ENCODE measurements around the gene NHS.

Gene NHS

DNA sequence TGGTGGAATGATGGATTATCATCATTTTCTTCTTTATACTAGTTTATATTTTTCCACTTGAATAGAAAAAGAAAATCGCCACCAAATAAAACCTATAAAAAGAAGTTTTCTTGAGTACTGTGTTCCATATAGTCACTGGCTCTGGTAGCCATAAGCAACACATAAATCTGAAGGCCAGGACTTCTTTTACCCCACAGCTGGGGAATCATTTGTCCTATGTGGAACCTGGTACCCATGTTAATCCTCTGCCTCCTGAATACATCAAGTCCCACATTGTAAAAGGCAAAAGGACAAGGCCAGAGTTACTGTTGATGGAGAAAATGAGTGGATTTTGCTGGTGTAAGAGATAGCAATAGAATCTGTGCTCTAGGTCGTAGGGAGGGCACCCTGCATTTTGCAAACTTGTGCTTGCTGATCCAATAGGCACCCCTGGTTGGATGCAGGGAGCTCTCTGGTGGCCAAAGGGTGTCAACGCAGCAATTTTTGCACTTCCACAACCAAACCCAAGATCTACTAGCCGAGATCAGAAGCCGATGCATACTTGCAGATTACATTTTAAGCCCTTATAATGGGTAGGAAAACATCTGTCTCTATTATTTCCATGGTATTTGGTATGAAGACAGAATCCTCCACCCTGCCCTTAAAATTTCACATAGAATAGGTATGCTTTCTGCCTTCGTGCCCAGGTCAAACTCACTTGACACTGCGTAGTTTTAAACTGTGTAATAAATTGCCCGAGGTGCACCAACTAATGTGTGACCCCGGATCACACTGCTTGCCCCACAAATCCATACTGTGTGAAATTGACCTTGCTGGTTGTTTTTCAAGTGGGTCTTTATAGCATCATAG lies 216.1 kb downstream of the NHS start:
- 60% methylated on average over 5 to 6 of the region's 9 CpGs for WGBS, 2 experiments
- no peaks in the 10 kb centered on the region for H3K36me3 ChIP-seq (ENCODE audit: control insufficient read depth, insufficient read depth, low read length)
- no peaks in the 10 kb centered on the region for H3K9me3 ChIP-seq (ENCODE audit: control insufficient read depth, low read length)
- H3K4me1 ChIP-seq (ENCODE audit: control insufficient read depth, insufficient read depth, low read length): no peaks in the 10 kb centered on the region
- H3K27ac ChIP-seq (ENCODE audit: insufficient read depth, low read depth, low read length, poor library complexity, severe bottlenecking): no peak overlapping the region
- no peaks in the 10 kb centered on the region for H3K27me3 ChIP-seq (ENCODE audit: control insufficient read depth, insufficient read depth, low read length, poor library complexity, severe bottlenecking)
- H3K4me3 ChIP-seq (ENCODE audit: insufficient read depth, low read depth, low read length): no peak overlapping the region

DNA sequence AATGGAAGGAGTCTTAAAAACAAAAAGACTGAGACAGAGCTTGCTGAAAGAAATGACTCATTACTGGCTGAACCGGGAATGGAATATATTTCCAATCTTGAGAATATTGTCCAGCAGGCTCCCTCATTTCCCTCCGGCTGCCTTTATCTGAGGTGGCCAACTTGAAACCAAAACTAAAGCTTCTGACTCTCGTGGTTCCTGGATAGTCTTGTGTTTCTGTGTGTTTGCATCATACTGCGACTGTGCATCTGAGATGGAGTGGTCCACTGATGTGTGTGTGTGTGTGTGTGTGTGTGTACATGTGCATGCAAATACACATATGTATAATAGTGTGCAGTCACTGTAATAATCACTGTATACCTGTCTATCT lies 216.7 kb downstream of the NHS start:
- Histone ChIP-seq H3K27me3 (ENCODE audit: control insufficient read depth, insufficient read depth, low read length, poor library complexity, severe bottlenecking) (no peaks in the 10 kb centered on the region), H3K36me3 (ENCODE audit: control insufficient read depth, insufficient read depth, low read length) (no peaks in the 10 kb centered on the region), H3K9me3 (ENCODE audit: control insufficient read depth, low read length) (no peaks in the 10 kb centered on the region), H3K4me3 (ENCODE audit: insufficient read depth, low read depth, low read length) (no peak overlapping the region), H3K4me1 (ENCODE audit: control insufficient read depth, insufficient read depth, low read length) (no peaks in the 10 kb centered on the region), H3K27ac (ENCODE audit: insufficient read depth, low read depth, low read length, poor library complexity, severe bottlenecking) (no peak overlapping the region)
- WGBS, 2 experiments: 85 to 95% methylated on average over 4 of the region's 4 CpGs

DNA sequence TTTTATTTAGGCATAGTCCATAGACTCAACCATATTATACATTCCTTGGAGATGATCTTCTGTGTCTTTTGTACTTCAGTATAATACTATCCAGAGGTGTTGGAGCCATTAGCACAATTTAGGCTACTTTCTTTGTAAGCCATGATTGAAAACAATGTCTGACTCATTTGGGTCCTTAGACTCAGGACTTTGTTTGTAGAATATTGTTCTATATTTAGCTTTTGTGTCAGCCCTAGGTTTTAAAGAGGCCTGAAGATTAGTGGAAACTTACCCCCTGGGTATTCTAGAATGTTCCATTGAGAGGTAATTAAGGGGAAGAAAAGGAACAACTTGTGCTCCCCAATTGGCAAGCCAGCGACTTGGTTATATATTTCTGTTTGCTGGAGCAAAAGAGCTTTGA lies 217.1 kb downstream of the NHS start:
- Histone ChIP-seq H3K9me3 (ENCODE audit: control insufficient read depth, low read length) (no peaks in the 10 kb centered on the region), H3K4me3 (ENCODE audit: insufficient read depth, low read depth, low read length) (no peak overlapping the region), H3K27me3 (ENCODE audit: control insufficient read depth, insufficient read depth, low read length, poor library complexity, severe bottlenecking) (no peaks in the 10 kb centered on the region), H3K4me1 (ENCODE audit: control insufficient read depth, insufficient read depth, low read length) (no peaks in the 10 kb centered on the region), H3K27ac (ENCODE audit: insufficient read depth, low read depth, low read length, poor library complexity, severe bottlenecking) (no peak overlapping the region), H3K36me3 (ENCODE audit: control insufficient read depth, insufficient read depth, low read length) (no peaks in the 10 kb centered on the region)
- 90% methylated on average over 1 of the region's 1 CpG; no CpG with 5 or more reads in 1 of the 2 experiments for WGBS, 2 experiments

DNA sequence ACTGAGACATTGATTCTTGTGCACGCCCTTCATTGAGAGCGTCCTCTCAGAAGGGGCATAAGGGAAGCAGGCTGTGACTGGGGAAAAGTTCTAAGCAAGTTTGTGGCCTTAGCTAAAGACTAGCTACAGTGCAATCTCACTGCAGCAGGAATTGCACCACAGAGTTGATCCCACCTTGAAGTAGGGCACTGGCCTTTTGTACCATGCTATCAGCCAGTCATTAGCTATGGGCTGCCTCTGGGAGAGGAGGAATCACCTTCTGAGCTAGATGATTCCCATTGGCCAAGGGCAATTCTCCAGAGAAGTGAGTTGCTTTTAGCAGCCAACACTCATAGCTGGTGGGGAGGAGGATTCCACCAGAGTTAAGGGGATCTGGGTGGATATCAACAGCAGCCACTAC lies 219.7 kb downstream of the NHS start:
- Histone ChIP-seq H3K27ac (ENCODE audit: insufficient read depth, low read depth, low read length, poor library complexity, severe bottlenecking) (no peak overlapping the region), H3K4me3 (ENCODE audit: insufficient read depth, low read depth, low read length) (no peak overlapping the region), H3K27me3 (ENCODE audit: control insufficient read depth, insufficient read depth, low read length, poor library complexity, severe bottlenecking) (no peaks in the 10 kb centered on the region), H3K36me3 (ENCODE audit: control insufficient read depth, insufficient read depth, low read length) (no peaks in the 10 kb centered on the region), H3K4me1 (ENCODE audit: control insufficient read depth, insufficient read depth, low read length) (no peaks in the 10 kb centered on the region), H3K9me3 (ENCODE audit: control insufficient read depth, low read length) (no peaks in the 10 kb centered on the region)
- WGBS, 2 experiments: 96 to 97% methylated on average over 2 of the region's 2 CpGs

DNA sequence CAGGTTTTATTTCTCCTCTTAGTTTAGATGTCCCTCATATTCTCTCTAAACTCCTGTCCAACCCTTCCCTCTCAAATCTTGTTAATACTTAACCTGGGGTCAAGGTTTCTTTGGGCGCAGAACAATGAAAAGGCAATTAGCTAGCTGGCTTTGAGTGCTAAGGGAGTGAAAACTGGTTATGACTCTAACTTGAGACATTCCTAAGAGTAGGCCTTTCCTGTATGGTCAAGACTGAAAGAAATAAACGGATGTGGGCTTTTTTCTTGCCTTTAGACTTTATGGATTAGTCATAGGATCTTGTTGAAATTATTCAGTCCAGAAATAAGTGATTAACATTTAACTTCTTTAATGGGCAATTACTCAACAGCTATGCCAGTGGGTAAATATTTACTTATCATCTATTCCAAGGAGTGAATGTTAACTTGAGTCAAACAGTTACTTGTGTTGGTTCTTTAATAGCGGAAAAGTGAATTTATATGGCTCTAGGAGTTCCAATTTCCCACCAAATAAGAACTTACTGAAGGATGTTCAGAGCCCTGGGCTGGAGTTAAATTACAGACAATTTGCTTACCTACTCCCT lies 220.5 kb downstream of the NHS start:
- H3K27ac ChIP-seq (ENCODE audit: insufficient read depth, low read depth, low read length, poor library complexity, severe bottlenecking): no peak overlapping the region

DNA sequence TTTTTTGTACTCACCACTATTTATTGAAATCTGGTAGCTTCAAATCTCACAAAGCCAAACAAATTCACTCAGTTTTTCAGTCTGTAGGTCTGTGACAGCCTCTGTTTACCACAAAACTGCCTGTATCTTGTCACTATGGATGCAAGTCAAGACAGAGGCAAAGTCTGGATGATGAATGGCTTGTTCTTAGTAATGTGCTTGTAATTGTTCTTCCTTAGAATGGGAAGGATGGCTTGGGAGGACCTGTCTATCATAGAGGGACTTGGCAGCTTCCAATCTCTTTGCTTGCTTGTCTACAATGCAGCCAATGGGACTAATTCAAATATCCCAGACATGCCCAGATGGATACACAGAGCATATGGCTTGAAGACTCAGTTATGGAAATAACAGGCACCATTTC lies 221.1 kb downstream of the NHS start:
- no peaks in the 10 kb centered on the region for H3K9me3 ChIP-seq (ENCODE audit: control insufficient read depth, low read length)
- no peaks in the 10 kb centered on the region for H3K36me3 ChIP-seq (ENCODE audit: control insufficient read depth, insufficient read depth, low read length)
- no peaks in the 10 kb centered on the region for H3K27me3 ChIP-seq (ENCODE audit: control insufficient read depth, insufficient read depth, low read length, poor library complexity, severe bottlenecking)
- H3K27ac ChIP-seq (ENCODE audit: insufficient read depth, low read depth, low read length, poor library complexity, severe bottlenecking): no peak overlapping the region
- no peak overlapping the region for H3K4me3 ChIP-seq (ENCODE audit: insufficient read depth, low read depth, low read length)
- H3K4me1 ChIP-seq (ENCODE audit: control insufficient read depth, insufficient read depth, low read length): peaks cover 6% of the 10 kb centered on the region

More for the DNA sequence above, 220.5 kb downstream of the NHS start:
- Histone ChIP-seq H3K36me3 (ENCODE audit: control insufficient read depth, insufficient read depth, low read length) (no peaks in the 10 kb centered on the region), H3K4me1 (ENCODE audit: control insufficient read depth, insufficient read depth, low read length) (peaks cover 2% of the 10 kb centered on the region), H3K9me3 (ENCODE audit: control insufficient read depth, low read length) (no peaks in the 10 kb centered on the region), H3K4me3 (ENCODE audit: insufficient read depth, low read depth, low read length) (no peak overlapping the region), H3K27me3 (ENCODE audit: control insufficient read depth, insufficient read depth, low read length, poor library complexity, severe bottlenecking) (no peaks in the 10 kb centered on the region)
- 88 to 100% methylated on average over 2 to 3 of the region's 3 CpGs for WGBS, 2 experiments

DNA sequence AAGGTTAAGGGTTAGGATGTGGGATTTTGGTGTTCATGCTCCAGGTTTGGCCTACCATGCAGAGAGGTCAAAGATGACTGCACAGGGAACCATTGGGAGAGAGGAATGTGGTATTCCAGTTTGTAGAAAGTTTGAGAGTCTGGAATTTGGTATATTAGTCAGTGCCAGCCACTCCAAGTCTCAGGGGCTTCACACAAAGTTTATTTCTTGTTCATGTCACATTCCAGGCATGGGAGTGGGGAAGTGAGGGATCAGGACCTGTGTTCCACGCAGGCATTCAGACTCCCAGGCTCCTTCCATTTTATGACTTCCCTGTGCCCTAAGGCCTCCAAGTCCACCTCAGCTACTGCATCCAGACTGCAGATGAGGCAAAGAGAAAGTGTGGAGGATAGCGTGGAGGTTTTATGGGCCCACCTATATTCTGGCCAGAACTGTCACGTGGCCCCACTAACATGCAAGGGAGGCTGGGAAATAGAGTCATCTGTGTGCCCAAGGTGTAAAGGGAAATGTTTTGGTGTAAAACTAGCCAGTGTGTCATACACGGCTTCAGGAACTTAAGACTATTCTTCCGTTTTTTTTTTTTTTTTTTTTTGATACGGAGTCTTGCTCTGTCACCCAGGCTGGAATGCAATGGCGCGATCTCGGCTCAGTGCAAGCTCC lies 221.7 kb downstream of the NHS start:
- Histone ChIP-seq H3K4me3 (ENCODE audit: insufficient read depth, low read depth, low read length) (no peak overlapping the region), H3K36me3 (ENCODE audit: control insufficient read depth, insufficient read depth, low read length) (no peaks in the 10 kb centered on the region), H3K9me3 (ENCODE audit: control insufficient read depth, low read length) (no peaks in the 10 kb centered on the region), H3K27me3 (ENCODE audit: control insufficient read depth, insufficient read depth, low read length, poor library complexity, severe bottlenecking) (no peaks in the 10 kb centered on the region), H3K4me1 (ENCODE audit: control insufficient read depth, insufficient read depth, low read length) (peaks cover 6% of the 10 kb centered on the region), H3K27ac (ENCODE audit: insufficient read depth, low read depth, low read length, poor library complexity, severe bottlenecking) (no peak overlapping the region)
- 94 to 96% methylated on average over 8 of the region's 9 CpGs for WGBS, 2 experiments

DNA sequence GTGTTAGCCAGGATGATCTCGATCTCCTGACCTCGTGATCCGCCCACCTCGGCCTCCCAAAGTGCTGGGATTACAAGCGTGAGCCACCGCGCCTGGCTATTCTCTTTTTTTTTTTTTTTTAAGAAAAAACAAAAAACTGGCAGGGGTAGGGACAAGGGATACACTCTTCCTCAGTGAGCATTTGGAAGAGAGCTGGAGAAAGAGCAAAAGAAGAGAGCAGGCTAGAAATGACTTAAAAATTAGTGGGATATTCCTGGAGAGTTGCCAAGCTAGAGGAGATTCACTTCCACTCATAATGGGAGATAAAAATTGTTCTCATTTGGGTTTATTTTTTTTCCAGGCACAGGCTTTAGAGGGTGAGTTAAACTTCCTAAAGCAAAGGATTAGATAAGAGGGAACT lies 222.3 kb downstream of the NHS start:
- WGBS, 2 experiments: 84 to 92% methylated on average over 7 of the region's 7 CpGs
- Histone ChIP-seq H3K9me3 (ENCODE audit: control insufficient read depth, low read length) (no peaks in the 10 kb centered on the region), H3K27me3 (ENCODE audit: control insufficient read depth, insufficient read depth, low read length, poor library complexity, severe bottlenecking) (no peaks in the 10 kb centered on the region), H3K4me1 (ENCODE audit: control insufficient read depth, insufficient read depth, low read length) (peaks cover 6% of the 10 kb centered on the region), H3K4me3 (ENCODE audit: insufficient read depth, low read depth, low read length) (no peak overlapping the region), H3K27ac (ENCODE audit: insufficient read depth, low read depth, low read length, poor library complexity, severe bottlenecking) (no peak overlapping the region), H3K36me3 (ENCODE audit: control insufficient read depth, insufficient read depth, low read length) (no peaks in the 10 kb centered on the region)

DNA sequence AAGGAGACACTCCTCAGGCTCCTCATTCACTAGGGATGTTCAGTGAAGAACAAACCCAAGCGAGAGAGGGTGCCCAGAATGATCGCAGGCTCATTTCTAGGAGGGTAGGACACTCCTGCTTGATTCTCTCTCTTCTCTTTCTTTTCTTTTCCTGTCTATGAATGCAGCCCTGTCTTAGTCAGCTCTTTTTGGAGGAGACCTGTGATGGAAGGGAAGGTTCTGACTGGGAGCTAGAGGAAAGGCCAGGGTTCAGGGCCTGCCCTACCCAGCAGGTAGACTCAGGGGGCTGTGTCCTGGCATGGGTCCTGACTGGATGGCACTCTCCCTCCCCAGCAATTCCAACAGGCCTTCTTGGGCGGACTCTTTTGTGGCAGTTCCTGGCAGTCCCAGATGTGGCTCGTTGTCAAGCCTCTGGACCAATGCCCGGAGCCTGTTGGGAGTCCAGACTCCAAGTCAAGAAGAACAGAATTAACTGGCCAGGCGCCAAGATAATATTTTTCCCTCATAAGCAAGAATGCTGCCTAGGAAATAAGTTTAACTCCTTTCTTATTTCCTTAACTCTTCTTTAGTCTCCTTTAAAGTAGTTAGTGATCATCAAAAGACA lies 222.9 kb downstream of the NHS start:
- Histone ChIP-seq H3K27me3 (ENCODE audit: control insufficient read depth, insufficient read depth, low read length, poor library complexity, severe bottlenecking) (no peaks in the 10 kb centered on the region), H3K9me3 (ENCODE audit: control insufficient read depth, low read length) (no peaks in the 10 kb centered on the region), H3K36me3 (ENCODE audit: control insufficient read depth, insufficient read depth, low read length) (no peaks in the 10 kb centered on the region), H3K4me3 (ENCODE audit: insufficient read depth, low read depth, low read length) (no peak overlapping the region), H3K27ac (ENCODE audit: insufficient read depth, low read depth, low read length, poor library complexity, severe bottlenecking) (no peak overlapping the region), H3K4me1 (ENCODE audit: control insufficient read depth, insufficient read depth, low read length) (peaks cover 6% of the 10 kb centered on the region)
- WGBS, 2 experiments: 90 to 95% methylated on average over 6 of the region's 6 CpGs

All from ectodermal cell (in vitro differentiated cells).